Right lobe of liver (tissue), 6 donors: Measurements from ENCODE around the gene TRAF3. TPM values are rescaled to one million over a fixed set of nuclear protein-coding genes. Genes with fewer than 3 reads are reported as not detected.

Source experiments
- ATAC-seq, 4 donors: fragments of 200-7000 bp; cut with Tn5 transposase; one replicate each; pipeline ENCODE4 v1.9.1; 2020; ENCODE audit warnings: mild to moderate bottlenecking in 4 of 4, moderate library complexity in 4 of 4
- DNase-seq, 3 donors: peaks; one replicate each; pipeline ENCODE4 v3.0.0-alpha.2; 2020
- H3K27ac ChIP-seq, 3 donors: fragments of 200-600 bp; one replicate each; pipeline ENCODE4 v1.8.0; 2022
- H3K27me3 ChIP-seq, 2 donors: fragments of 200-600 bp; one replicate each; pipeline ENCODE4 v1.8.0; 2022
- H3K36me3 ChIP-seq, 4 donors: fragments of 200-600 bp; sonication (generic) in 1 of 4; one replicate each; pipeline versions ENCODE4 v1.5.1 to v1.8.0; 2017 to 2022; ENCODE audit warnings: control low read depth in 1 of 4
- H3K4me1 ChIP-seq, 4 donors: fragments of 200-600 bp; sonication (generic) in 1 of 4; one replicate each; pipeline versions ENCODE4 v1.5.1 to v1.8.0; 2017 to 2022; ENCODE audit warnings: control low read depth in 1 of 4
- H3K4me3 ChIP-seq, 3 donors: fragments of 200-600 bp; one replicate each; pipeline ENCODE4 v1.8.0; 2022
- H3K9me3 ChIP-seq, 4 donors: fragments of 200-600 bp; sonication (generic) in 1 of 4; one replicate each; pipeline versions ENCODE4 v1.5.1 to v1.8.0; 2017 to 2022; ENCODE audit warnings: control low read depth in 1 of 4
- POLR2A ChIP-seq: fragments of 450-650 bp; IDR thresholded peaks from one replicate; pipeline ENCODE4 v1.6.1; 2017; ENCODE audit warnings: antibody characterized with exemption, mild to moderate bottlenecking
- WGBS: methylation state at CpG from one replicate; pipeline ENCODE4 v1.1.6; 2018; ENCODE audit warnings: low coverage, low lambda C conversion rate; ENCODE audit not compliant: insufficient coverage; ENCODE audit errors: missing lambda C conversion rate; 5-methylcytosine and 5-hydroxymethylcytosine counted together
- intact Hi-C, 2 donors: fragments of 100-400 bp; cut with DNase I; formaldehyde crosslinking; loops; one replicate each; pipeline versions ENCODE4 v1.11.2 to v1.14.1; 2022
- total RNA-seq, 6 experiments: library from RNA; depleted of rRNA in 2 of 6; stranded (reverse); fragments of >200 nt in 2 of 6; fragmentation: NEBNext Ultra II Directional in 3 of 6; extraction: Animal tissue kit (Norgen Biotek cat#: 25700) in 3 of 6; gene quantifications; one replicate each; pipeline versions ENCODE4 v1.1.0 to v1.2.4, GENCODE V29; 2016 to 2023
- TF ChIP-seq, protein P1 (sequence below), 4 donors: fragments of 200-600 bp in 3 of 4; fragments of 450-650 bp in 1 of 4; IDR thresholded peaks; one replicate each; pipeline versions ENCODE4 v1.5.1 to v1.8.0; 2016 to 2022; ENCODE audit warnings: antibody characterized with exemption in 4 of 4, mild to moderate bottlenecking in 2 of 4
- donor health status: DM: no; HTN: yes; CAD: no.
- donor health status: DM: no; HTN: no; CAD: no.
- donor health status: DM: no; HTN: no; CAD: no.
- donor health status: DM: no; HTN: yes; CAD: no.
- donor health status: DM: no; HTN: yes; CAD: no.

Gene TRAF3
- total RNA-seq, 6 experiments from 2014 or later: 5.6 to 10.5 (median 8.3) TPM

DNA sequence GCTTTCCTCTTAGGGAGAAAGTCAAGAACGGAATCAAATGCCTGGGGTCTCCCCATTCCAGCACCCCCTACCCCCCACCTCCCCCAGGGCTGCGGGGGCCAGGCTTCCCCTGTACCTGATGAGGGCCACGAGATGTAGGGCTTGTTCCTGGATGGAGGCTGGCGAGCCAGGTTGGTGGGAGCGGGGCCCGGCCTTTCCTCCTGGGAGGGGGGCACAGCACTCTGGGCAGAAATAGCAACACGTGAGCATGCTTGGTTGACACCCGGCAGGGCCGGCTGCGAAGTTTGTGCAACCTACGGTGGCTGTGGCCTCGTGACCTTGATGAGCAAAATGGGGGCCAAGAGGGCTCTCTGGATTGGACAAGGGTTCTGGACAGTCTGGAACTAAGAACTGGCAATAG, 160.9 kb downstream of the TRAF3 start:
- Histone ChIP-seq H3K4me3 (no peak overlapping the region), H3K9me3 (no peaks in the 10 kb centered on the region), H3K36me3 (peaks cover 0 to 33% (median 14%) of the 10 kb centered on the region in 4 donors), H3K4me1 (peaks cover 0 to 23% (median 9%) of the 10 kb centered on the region in 4 donors), H3K27ac (no peak overlapping the region), H3K27me3 (no peaks in the 10 kb centered on the region)
- 85% methylated on average over 6 of the region's 12 CpGs for WGBS
- DNase-seq (peak in 1 of 3 donors; percentile 49), ATAC-seq (no peak)
- intact Hi-C loops: no loop called here
- no peak for TF ChIP-seq POLR2A
- TF ChIP-seq, protein P1, sequence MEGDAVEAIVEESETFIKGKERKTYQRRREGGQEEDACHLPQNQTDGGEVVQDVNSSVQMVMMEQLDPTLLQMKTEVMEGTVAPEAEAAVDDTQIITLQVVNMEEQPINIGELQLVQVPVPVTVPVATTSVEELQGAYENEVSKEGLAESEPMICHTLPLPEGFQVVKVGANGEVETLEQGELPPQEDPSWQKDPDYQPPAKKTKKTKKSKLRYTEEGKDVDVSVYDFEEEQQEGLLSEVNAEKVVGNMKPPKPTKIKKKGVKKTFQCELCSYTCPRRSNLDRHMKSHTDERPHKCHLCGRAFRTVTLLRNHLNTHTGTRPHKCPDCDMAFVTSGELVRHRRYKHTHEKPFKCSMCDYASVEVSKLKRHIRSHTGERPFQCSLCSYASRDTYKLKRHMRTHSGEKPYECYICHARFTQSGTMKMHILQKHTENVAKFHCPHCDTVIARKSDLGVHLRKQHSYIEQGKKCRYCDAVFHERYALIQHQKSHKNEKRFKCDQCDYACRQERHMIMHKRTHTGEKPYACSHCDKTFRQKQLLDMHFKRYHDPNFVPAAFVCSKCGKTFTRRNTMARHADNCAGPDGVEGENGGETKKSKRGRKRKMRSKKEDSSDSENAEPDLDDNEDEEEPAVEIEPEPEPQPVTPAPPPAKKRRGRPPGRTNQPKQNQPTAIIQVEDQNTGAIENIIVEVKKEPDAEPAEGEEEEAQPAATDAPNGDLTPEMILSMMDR (IDR thresholded peaks at IDR 0.05): no peak

DNA sequence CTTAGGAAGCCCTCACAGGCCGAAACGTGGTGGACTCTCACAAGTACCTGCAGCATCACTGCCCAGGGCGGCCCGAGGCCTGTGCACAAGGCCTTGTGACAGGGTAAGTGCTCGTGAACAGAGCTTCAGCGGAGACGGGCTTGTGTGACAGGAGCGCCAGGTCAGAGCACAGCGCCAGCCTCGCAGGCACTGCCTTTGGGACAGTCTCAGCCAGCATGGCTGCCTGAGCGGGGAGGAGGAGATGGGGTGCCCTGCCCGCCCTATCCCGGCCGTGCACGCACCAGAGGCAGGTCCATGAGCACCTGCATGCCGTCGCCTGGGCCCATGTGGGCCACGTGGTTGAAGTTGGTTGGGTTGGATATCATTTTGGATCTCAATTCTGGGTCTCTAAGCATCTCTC, 162.1 kb downstream of the TRAF3 start:
- no CpG with 5 or more reads among the region's 18 CpGs for WGBS
- intact Hi-C loops: no loop called here
- DNase-seq (peak in 1 of 3 donors; percentile 55), ATAC-seq (no peak)
- Histone ChIP-seq H3K36me3 (peaks cover 0 to 45% (median 20%) of the 10 kb centered on the region in 4 donors), H3K9me3 (no peaks in the 10 kb centered on the region), H3K4me3 (no peak overlapping the region), H3K27ac (no peak overlapping the region), H3K4me1 (peaks cover 0 to 12% (median 4%) of the 10 kb centered on the region in 4 donors), H3K27me3 (no peaks in the 10 kb centered on the region)
- TF ChIP-seq, protein P1 (IDR thresholded peaks at IDR 0.05): no peak
- TF ChIP-seq POLR2A: no peak

DNA sequence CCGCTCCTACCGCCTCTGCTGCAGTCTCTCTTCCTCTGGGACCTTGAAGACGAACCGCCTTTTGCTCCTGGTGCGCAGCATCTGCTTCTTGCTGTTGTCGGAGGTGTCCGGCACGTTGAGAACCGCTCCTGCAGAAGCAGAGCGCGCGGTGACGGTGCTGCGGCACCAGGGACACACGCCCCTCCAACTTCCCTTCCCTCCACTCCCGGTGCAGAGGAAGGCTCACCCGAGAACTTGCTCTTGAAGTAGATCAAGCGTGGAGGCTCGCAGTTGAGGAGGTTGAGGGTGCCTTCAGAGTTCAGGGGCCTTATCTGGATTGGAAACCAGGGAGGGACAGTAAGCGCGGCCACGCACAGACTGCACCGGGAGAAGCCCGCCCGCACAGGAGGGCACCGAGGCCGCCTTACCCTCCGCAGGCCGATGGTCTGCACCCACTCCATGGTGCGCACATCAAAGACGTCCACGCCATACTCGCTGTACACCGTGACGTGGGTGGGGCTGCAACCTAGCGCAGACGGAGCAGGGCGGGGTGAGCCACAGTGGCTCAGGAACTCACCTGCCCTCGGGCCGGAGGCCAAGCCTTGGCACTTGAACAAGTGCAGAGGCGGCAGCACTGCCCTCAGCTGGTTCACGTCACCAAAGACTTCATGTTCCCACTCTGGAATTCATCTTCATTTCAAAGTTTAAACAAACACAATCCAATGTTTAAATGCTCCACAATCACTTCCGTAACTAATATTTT, 162.7 kb downstream of the TRAF3 start:
- Histone ChIP-seq H3K4me3 (no peak overlapping the region), H3K27me3 (no peaks in the 10 kb centered on the region), H3K27ac (no peak overlapping the region), H3K9me3 (no peaks in the 10 kb centered on the region), H3K4me1 (peaks cover 0 to 12% (median 4%) of the 10 kb centered on the region in 4 donors), H3K36me3 (peaks cover 0 to 50% (median 22%) of the 10 kb centered on the region in 4 donors)
- no peak for TF ChIP-seq POLR2A
- TF ChIP-seq, protein P1 (IDR thresholded peaks at IDR 0.05): peak in 1 of 4 donors; percentile 22
- intact Hi-C loops: no loop called here
- DNase-seq (peak; percentile 83 to 90 (median 90)), ATAC-seq (peak; percentile 77 to 90 (median 86))
- 48% methylated on average over 2 of the region's 43 CpGs for WGBS

DNA sequence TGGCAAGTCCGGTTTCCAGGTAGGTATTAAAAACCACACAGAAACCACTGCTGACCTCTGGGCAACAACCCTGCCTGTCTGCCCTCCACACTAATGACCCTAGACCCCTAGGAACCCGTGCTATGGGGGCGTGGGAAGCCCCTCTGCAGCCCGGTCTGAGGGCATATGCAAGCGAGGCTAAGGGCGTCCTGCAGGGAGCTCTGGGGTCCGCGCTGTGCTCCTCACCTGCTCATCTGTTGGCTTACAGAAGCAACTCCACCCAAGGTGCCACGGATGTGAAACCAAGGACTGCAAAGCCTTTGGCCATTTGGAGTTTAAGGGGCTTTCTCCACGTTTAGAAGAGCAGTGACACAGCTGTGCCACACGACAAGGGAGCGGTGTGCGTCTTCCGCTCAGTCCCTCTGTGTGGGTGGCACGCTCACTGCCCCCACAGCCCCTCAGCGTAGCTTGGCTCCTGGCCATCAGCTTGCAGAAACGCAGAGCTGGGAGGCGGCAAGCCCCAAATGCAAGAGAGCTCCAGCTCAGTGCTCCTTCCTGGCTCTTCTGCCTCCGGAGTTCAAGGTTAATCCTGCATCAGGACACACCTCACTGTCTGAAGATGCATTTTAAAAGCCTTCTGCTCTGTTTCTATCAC, 163.6 kb downstream of the TRAF3 start:
- TF ChIP-seq, protein P1 (IDR thresholded peaks at IDR 0.05): no peak
- TF ChIP-seq POLR2A: no peak
- intact Hi-C loops: no loop called here
- DNase-seq: peak in 1 of 3 donors; percentile 50
- Histone ChIP-seq H3K4me1 (peaks cover 0 to 12% (median 4%) of the 10 kb centered on the region in 4 donors), H3K27me3 (no peaks in the 10 kb centered on the region), H3K27ac (peak overlapping the region in 1 of 3 donors; percentile 46), H3K4me3 (no peak overlapping the region), H3K36me3 (peaks cover 0 to 58% (median 29%) of the 10 kb centered on the region in 4 donors), H3K9me3 (no peaks in the 10 kb centered on the region)
- ATAC-seq: peak in 2 of 4 donors; percentile 1 to 4
- WGBS: 76% methylated on average over 4 of the region's 19 CpGs
